Measurements from ENCODE around the gene IQGAP1.
"Not testable (repeated sequence)": the region's sequence is repeated elsewhere in the genome, so short reads cannot be mapped to it uniquely, and the experiment has no call there.

The IQGAP1 gene

DNA sequence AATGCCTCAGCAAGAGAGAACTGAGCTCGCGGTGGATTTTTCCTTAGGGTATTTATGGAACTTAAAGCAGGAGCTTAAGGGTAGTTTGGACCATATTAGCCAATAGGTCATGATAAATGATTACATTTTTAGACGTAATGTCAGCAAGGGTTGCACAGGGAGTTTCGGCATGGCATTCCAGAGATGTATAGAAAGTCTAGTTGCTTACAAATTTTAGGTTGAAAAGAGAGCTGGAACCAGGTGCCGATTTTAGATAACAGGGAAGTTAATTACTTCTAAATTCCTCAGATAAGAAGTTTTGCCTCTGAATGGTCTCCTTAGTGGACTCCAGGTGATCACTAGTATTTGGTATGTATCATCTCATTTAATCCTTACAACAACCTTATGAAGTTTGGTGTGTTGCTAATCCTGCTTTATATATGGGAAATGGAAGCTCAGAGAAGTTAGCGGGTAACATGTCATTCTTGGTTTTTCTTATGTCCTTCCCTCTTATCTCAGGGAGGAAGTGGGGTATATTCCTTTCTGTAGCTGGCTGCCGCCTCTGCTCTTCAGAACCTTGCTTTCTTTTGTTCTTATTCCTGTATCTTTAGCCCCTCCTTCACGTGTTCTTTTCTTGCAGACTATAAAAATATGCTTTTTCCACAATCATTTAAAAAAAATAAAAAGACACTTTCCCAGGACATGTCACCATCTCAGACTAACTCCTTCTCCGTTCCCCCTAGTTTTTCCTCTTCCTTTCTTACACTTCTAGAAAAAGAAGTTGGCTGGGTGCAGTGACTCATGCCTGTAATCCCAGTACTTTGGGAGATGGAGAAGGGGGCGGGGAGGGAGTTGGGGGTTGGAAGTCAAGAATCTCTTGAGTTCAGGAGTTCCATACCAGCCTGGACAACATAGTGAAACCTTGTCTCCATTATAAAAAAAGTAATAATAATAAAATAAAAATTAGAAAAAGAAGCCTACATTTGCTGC, 25.7 kb downstream of the IQGAP1 start:
- TF ChIP-seq, protein P1, sequence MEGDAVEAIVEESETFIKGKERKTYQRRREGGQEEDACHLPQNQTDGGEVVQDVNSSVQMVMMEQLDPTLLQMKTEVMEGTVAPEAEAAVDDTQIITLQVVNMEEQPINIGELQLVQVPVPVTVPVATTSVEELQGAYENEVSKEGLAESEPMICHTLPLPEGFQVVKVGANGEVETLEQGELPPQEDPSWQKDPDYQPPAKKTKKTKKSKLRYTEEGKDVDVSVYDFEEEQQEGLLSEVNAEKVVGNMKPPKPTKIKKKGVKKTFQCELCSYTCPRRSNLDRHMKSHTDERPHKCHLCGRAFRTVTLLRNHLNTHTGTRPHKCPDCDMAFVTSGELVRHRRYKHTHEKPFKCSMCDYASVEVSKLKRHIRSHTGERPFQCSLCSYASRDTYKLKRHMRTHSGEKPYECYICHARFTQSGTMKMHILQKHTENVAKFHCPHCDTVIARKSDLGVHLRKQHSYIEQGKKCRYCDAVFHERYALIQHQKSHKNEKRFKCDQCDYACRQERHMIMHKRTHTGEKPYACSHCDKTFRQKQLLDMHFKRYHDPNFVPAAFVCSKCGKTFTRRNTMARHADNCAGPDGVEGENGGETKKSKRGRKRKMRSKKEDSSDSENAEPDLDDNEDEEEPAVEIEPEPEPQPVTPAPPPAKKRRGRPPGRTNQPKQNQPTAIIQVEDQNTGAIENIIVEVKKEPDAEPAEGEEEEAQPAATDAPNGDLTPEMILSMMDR (conservative IDR thresholded peaks at IDR 0.05; ENCODE audit: control insufficient read depth, insufficient read depth, low read depth, low read length) = no peak
- DNase-seq (ENCODE audit: low read depth) = peak; percentile 57
- H3K4me3 ChIP-seq (ENCODE audit: control insufficient read depth, low read depth, low read length) = no peak overlapping the region

DNA sequence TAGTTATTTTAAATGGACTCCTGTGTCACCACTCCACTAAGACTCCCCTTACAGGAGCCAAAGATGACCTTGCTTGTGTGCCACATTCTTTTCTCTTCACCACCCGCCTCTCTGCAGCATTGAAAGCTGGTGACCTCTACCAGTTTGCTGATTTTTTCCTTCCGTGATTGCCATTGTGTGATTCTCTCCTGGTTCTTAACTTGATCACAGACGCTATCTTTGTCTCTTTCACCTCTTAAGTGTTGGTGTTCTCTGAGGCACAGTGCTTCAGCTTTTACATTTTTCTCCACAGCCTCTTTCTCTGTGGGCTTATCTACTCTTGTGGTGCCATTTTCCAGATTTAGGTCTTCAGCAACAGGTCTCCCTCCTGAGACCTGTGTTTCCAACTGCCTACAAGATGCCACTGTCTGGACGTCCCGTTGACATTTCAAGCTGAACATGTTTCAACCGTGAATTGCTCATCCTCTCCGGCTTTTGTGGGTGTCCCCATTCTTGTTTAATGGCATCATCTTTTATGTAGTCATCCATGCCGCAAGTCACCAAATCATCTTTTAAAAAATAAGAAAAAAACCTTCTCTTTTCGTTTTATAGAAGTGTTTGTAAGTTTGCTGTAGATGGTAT, 26.5 kb downstream of the IQGAP1 start:
- TF ChIP-seq, protein P1 (conservative IDR thresholded peaks at IDR 0.05; ENCODE audit: control insufficient read depth, insufficient read depth, low read depth, low read length) = no peak
- peak overlapping the region; percentile 4 for H3K4me3 ChIP-seq (ENCODE audit: control insufficient read depth, low read depth, low read length)
- DNase-seq (ENCODE audit: low read depth) = peak; percentile 83

DNA sequence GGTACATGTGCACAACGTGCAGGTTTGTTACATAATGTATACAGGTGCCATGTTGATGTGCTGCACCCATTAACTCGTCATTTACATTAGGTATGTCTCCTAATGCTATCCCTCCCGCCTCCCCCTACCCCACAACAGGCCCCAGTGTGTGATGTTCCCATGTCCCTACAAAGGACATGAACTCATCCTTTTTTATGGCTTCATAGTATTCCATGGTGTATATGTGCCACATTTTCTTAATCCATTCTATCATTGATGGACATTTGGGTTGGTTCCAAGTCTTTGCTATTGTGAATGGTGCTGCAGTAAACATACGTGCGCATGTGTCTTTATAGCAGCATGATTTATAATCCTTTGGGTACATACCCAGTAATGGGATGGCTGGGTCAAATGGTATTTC, 28.0 kb downstream of the IQGAP1 start:
- DNase-seq (ENCODE audit: low read depth); H3K4me3 ChIP-seq (ENCODE audit: control insufficient read depth, low read depth, low read length): not testable (repeated sequence)

DNA sequence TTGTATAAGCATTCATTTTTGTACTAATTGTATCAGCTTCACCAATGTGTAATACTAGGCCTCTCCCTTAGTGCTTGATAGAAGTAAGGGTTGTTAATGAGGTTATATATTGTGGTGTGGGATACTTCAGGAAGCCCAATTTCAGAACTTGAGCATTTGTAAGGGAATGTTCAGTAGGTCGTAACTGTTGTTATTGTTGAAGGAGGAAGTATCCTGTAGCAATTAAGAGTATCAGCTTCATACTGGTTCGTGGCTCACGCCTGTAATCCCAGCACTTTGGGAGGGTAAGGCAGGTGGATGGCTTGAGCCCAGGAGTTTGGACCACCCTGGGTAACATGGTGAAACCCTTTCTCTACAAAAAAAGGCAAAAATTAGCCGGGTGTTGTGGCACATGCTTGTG, 30.6 kb downstream of the IQGAP1 start:
- TF ChIP-seq, protein P1 (conservative IDR thresholded peaks at IDR 0.05; ENCODE audit: control insufficient read depth, insufficient read depth, low read depth, low read length) = no peak
- DNase-seq (ENCODE audit: low read depth) = no peak
- H3K4me3 ChIP-seq (ENCODE audit: control insufficient read depth, low read depth, low read length) = no peak overlapping the region

DNA sequence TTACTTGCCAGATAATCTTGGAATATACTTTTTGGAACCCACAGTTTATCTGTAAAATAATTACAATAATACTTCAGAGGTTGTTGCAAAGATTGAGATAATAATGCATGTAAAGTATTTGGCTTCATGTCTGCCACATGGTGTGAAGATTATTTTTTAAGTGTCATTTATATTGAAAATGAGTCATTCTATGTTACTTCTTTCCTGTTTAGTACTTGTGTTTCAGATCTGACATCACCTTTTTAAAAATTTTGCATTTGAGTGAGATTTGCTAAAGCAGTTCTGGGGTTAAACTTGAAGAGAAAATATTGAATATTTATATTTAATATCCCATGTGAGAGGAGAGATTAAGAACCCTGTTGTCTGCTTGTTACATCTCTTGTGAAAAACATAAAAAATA, 31.2 kb downstream of the IQGAP1 start:
- H3K4me3 ChIP-seq (ENCODE audit: control insufficient read depth, low read depth, low read length) = no peak overlapping the region
- DNase-seq (ENCODE audit: low read depth) = no peak
- TF ChIP-seq, protein P1 (conservative IDR thresholded peaks at IDR 0.05; ENCODE audit: control insufficient read depth, insufficient read depth, low read depth, low read length) = no peak

DNA sequence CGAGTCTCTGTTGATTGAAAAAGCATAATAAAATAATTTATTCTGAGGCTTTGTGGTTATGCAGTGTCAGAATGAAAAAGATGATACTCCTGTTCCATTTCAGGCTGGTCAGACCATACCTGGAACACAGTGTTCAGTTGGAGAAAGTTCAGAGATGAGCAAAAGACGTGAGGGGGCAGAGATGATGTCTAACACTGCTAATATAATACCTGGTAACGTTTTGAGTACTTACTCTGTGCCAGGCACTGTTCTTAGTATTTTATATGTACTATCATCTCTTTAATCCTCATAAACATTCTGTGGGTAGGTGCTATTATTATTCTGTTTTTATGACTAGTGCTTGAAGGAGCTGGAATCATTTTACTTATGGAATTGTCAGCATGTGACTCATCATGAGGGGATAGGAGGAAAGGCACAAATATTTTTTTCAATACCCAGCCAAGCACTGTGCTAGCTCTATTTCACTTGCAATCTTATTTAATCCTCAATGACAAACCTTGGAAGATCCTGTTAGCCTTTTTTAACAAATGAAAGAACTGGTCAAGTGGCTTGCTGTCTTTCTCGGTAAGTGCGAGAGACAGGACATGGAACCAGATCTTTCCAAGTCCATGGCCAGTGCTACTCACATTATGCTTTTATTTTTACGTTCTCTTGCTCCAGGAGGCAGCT, 31.8 kb downstream of the IQGAP1 start:
- TF ChIP-seq, protein P1 (conservative IDR thresholded peaks at IDR 0.05; ENCODE audit: control insufficient read depth, insufficient read depth, low read depth, low read length) = no peak
- H3K4me3 ChIP-seq (ENCODE audit: control insufficient read depth, low read depth, low read length) = peak overlapping the region; percentile 3
- peak; percentile 89 for DNase-seq (ENCODE audit: low read depth)

DNA sequence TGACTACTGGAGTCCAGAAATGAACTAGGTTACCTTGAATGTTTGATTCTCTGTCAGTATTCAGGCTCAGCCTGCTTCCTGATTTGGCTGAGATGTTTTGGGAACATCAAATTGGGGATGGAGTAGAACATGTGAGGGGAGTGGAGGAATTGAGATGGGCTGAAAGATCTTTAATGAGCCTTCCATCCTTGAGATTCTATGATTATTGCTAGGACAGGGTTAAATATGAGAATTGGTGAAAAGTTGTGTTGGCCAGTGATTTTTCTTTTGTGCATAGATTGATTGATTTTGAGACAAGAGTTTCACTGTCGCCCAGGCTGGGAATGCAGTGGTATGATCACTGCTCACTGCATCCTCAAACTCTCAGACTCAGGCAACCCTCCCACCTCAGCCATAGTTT, 32.4 kb downstream of the IQGAP1 start:
- TF ChIP-seq, protein P1 (conservative IDR thresholded peaks at IDR 0.05; ENCODE audit: control insufficient read depth, insufficient read depth, low read depth, low read length) = no peak
- DNase-seq (ENCODE audit: low read depth) = no peak
- H3K4me3 ChIP-seq (ENCODE audit: control insufficient read depth, low read depth, low read length) = peak overlapping the region; percentile 3

All from fibroblast of mammary gland (primary cell).